Measurements from ENCODE around the gene SLC35F3.

GRCh38 chr1:234230414-234230862 is 326.0 kb downstream of the SLC35F3 start:
- no peak for TF ChIP-seq RAD21 (conservative IDR thresholded peaks at IDR 0.05)
- TF ChIP-seq, protein P1, sequence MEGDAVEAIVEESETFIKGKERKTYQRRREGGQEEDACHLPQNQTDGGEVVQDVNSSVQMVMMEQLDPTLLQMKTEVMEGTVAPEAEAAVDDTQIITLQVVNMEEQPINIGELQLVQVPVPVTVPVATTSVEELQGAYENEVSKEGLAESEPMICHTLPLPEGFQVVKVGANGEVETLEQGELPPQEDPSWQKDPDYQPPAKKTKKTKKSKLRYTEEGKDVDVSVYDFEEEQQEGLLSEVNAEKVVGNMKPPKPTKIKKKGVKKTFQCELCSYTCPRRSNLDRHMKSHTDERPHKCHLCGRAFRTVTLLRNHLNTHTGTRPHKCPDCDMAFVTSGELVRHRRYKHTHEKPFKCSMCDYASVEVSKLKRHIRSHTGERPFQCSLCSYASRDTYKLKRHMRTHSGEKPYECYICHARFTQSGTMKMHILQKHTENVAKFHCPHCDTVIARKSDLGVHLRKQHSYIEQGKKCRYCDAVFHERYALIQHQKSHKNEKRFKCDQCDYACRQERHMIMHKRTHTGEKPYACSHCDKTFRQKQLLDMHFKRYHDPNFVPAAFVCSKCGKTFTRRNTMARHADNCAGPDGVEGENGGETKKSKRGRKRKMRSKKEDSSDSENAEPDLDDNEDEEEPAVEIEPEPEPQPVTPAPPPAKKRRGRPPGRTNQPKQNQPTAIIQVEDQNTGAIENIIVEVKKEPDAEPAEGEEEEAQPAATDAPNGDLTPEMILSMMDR (IDR thresholded peaks at IDR 0.05; ENCODE audit: poor library complexity, severe bottlenecking), result no peak
- no peak for TF ChIP-seq EZH2 (IDR thresholded peaks at IDR 0.05; ENCODE audit: borderline replicate concordance, insufficient read depth, low read length, poor library complexity, severe bottlenecking)
